Ascending aorta (tissue), 2 donors: ENCODE measurements around the gene ZNF354C. TPM values are rescaled to one million over a fixed set of nuclear protein-coding genes. Genes with fewer than 3 reads are reported as not detected.
"Not testable (repeated sequence)": the region's sequence is repeated elsewhere in the genome, so short reads cannot be mapped to it uniquely, and the experiment has no call there.

Experiments
- DNase-seq, 2 donors: peaks; one replicate each; pipeline ENCODE4 v3.0.0-alpha.2; 2019; ENCODE audit warnings: low spot score in 2 of 2
- H3K27ac ChIP-seq, 2 donors: fragments of 200-600 bp; sonication (generic); one replicate each; pipeline ENCODE4 v1.5.1; 2016 to 2017; ENCODE audit warnings: mild to moderate bottlenecking in 1 of 2
- H3K27me3 ChIP-seq: fragments of 200-600 bp; sonication (generic); one replicate; pipeline ENCODE4 v1.5.1; 2017
- H3K36me3 ChIP-seq, 2 donors: fragments of 200-600 bp; sonication (generic); one replicate each; pipeline ENCODE4 v1.5.1; 2016
- H3K4me1 ChIP-seq, 2 donors: fragments of 200-600 bp; sonication (generic); one replicate each; pipeline ENCODE4 v1.5.1; 2016 to 2017; ENCODE audit warnings: mild to moderate bottlenecking in 1 of 2
- H3K4me3 ChIP-seq, 2 donors: fragments of 200-600 bp; sonication (generic); one replicate each; pipeline ENCODE4 v1.5.1; 2016 to 2017; ENCODE audit warnings: mild to moderate bottlenecking in 1 of 2
- H3K9me3 ChIP-seq, 2 donors: fragments of 200-600 bp; sonication (generic); one replicate each; pipeline ENCODE4 v1.5.1; 2016
- intact Hi-C: fragments of 100-400 bp; cut with DNase I; formaldehyde crosslinking; loops from one replicate; pipeline ENCODE4 v1.15.1; 2023
- total RNA-seq: library from RNA; depleted of rRNA; stranded (reverse); fragments of >200 nt; gene quantifications from one replicate; pipeline ENCODE4 v1.1.0, GENCODE V29; 2016
- TF ChIP-seq, protein P1 (sequence below), 3 experiments: fragments of 200-600 bp in 2 of 3; fragments of 450-650 bp in 1 of 3; sonication (generic) in 2 of 3; IDR thresholded peaks; one replicate each; pipeline ENCODE4 v1.5.1; 2016 to 2019; ENCODE audit warnings: antibody characterized with exemption in 3 of 3, mild to moderate bottlenecking in 1 of 3, moderate library complexity in 1 of 3

ZNF354C gene
- total RNA-seq, 1 donor from 2014 or later: 3.0 TPM

DNA sequence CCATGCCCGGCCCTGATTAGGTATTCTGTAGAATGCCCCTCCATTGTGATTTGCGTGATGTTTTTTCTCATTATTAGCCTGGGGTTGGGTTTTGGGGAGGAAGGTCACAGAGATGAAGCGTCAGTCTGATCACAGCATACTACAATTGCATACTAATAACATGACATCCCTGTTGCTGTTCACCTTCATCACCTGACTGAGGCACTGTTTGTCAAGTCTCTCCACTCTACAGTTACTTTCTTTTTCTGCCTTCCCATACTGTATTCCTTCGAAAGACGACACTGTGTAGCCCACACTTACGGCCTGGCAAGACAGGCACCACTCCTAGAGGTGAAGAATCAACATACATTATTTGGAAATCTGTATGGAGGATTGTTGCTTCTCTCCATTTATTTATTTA is 5.5 kb downstream of the ZNF354C start:
- intact Hi-C loops: loop anchor here (10.0 kb wide), 1 partner anchor 121 kb away; the partner anchor contains the start of gene ZNF454
- Histone ChIP-seq H3K4me1 (peaks cover 0 to 3% of the 10 kb centered on the region in 2 donors), H3K36me3 (peaks cover 37 to 78% of the 10 kb centered on the region in 2 donors), H3K4me3 (no peak overlapping the region), H3K27me3 (no peaks in the 10 kb centered on the region), H3K27ac (no peak overlapping the region), H3K9me3 (peaks cover 36 to 64% of the 10 kb centered on the region in 2 donors)
- no peak for DNase-seq
- TF ChIP-seq, protein P1, sequence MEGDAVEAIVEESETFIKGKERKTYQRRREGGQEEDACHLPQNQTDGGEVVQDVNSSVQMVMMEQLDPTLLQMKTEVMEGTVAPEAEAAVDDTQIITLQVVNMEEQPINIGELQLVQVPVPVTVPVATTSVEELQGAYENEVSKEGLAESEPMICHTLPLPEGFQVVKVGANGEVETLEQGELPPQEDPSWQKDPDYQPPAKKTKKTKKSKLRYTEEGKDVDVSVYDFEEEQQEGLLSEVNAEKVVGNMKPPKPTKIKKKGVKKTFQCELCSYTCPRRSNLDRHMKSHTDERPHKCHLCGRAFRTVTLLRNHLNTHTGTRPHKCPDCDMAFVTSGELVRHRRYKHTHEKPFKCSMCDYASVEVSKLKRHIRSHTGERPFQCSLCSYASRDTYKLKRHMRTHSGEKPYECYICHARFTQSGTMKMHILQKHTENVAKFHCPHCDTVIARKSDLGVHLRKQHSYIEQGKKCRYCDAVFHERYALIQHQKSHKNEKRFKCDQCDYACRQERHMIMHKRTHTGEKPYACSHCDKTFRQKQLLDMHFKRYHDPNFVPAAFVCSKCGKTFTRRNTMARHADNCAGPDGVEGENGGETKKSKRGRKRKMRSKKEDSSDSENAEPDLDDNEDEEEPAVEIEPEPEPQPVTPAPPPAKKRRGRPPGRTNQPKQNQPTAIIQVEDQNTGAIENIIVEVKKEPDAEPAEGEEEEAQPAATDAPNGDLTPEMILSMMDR (IDR thresholded peaks at IDR 0.05): no peak

DNA sequence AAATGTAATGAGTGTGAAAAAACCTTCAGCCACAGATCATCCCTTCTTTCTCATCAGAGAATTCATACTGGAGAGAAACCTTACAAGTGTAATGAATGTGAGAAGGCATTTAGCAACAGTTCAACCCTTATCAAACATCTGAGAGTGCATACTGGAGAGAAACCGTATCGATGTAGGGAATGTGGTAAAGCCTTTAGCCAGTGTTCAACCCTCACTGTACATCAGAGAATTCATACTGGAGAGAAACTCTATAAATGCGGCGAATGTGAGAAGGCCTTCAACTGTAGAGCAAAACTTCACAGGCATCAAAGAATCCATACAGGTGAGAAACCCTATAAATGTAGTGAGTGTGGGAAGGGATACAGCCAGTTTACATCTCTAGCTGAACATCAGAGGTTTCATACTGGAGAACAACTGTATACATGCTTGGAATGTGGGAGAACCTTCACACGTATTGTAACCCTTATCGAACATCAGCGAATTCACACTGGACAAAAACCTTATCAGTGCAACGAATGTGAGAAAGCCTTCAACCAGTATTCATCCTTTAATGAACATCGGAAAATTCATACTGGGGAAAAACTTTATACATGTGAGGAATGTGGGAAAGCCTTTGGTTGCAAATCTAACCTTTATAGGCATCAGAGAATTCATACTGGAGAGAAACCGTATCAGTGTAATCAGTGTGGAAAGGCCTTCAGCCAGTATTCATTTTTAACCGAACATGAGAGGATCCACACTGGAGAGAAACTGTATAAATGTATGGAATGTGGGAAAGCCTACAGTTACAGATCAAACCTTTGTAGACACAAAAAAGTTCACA is 19.2 kb downstream of the ZNF354C start:
- Histone ChIP-seq H3K4me3 (no peak overlapping the region), H3K36me3 (peaks cover 52 to 83% of the 10 kb centered on the region in 2 donors), H3K4me1 (no peaks in the 10 kb centered on the region), H3K27ac (no peak overlapping the region), H3K9me3 (peaks cover 93 to 100% of the 10 kb centered on the region in 2 donors), H3K27me3 (no peaks in the 10 kb centered on the region)
- TF ChIP-seq, protein P1 (IDR thresholded peaks at IDR 0.05): no peak
- DNase-seq: no peak
- intact Hi-C loops: no loop called here

DNA sequence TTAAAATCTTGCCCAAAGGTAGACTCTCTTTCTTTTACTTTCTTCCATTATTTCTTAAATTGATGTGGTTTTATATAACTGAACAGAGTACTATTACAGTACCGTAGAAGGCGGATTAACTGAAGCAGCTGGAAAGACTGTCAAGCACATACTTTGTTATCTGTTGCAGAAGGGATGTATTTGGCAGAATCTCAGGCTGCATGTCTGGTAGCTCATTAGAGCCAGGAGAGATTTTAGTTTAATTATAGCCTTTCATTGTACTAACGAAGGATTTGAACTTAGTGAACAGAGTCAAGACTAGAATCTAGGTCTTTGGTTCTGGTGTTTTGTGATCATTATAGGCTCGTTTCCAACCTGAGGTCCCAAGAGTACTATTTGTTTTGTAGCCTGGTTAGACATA is 20.6 kb downstream of the ZNF354C start:
- H3K36me3 ChIP-seq: peaks cover 44 to 69% of the 10 kb centered on the region in 2 donors
- intact Hi-C loops: no loop called here
- TF ChIP-seq, protein P1 (IDR thresholded peaks at IDR 0.05): no peak
- no peak overlapping the region for H3K27ac ChIP-seq
- H3K9me3 ChIP-seq: peaks cover 90 to 100% of the 10 kb centered on the region in 2 donors
- peak overlapping the region in 1 of 2 donors; percentile 28 for H3K4me3 ChIP-seq
- H3K4me1 ChIP-seq: no peaks in the 10 kb centered on the region
- DNase-seq: no peak
- no peaks in the 10 kb centered on the region for H3K27me3 ChIP-seq

DNA sequence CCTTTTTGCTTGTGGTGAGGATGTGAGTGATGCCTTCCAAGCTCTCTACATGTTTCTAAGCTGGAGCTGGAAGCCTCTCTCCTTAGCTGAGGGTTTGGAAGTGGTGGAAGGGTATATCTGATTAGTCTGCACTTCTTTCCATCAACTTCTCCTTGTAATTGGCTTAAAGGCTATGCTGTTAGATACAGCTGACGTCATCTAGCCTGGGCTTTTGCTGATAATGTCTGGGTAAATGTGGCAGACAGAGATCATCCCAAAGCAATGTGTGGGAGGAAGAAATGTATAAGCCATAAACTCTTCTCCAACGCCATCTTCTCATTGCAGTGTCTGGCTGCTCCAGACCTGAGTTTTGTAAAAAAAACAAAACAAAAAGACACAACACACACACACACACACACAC is 29.3 kb downstream of the ZNF354C start:
- Histone ChIP-seq H3K4me3 (no peak overlapping the region), H3K9me3 (peaks cover 78 to 99% of the 10 kb centered on the region in 2 donors), H3K27ac (no peak overlapping the region), H3K27me3 (no peaks in the 10 kb centered on the region), H3K4me1 (no peaks in the 10 kb centered on the region), H3K36me3 (peaks cover 0 to 3% of the 10 kb centered on the region in 2 donors)
- intact Hi-C loops: no loop called here
- TF ChIP-seq, protein P1 (IDR thresholded peaks at IDR 0.05): no peak
- DNase-seq: no peak

DNA sequence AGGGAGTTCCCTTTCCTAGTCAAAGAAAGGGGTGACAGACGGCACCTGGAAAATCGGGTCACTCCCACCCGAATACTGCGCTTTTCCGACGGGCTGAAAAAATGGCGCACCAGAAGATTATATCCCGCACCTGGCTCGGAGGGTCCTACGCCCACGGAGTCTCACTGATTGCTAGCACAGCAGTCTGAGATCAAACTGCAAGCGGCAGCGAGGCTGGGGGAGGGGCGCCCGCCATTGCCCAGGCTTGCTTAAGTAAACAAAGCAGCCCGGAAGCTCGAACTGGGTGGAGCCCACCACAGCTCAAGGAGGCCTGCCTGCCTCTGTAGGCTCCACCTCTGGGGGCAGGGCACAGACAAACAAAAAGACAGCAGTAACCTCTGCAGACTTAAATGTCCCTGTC is 41.1 kb downstream of the ZNF354C start:
- H3K27ac ChIP-seq, intact Hi-C loops, H3K4me1 ChIP-seq, H3K27me3 ChIP-seq, H3K36me3 ChIP-seq, H3K4me3 ChIP-seq, DNase-seq: not testable (repeated sequence)
- peaks cover 24 to 58% of the 10 kb centered on the region in 2 donors for H3K9me3 ChIP-seq

DNA sequence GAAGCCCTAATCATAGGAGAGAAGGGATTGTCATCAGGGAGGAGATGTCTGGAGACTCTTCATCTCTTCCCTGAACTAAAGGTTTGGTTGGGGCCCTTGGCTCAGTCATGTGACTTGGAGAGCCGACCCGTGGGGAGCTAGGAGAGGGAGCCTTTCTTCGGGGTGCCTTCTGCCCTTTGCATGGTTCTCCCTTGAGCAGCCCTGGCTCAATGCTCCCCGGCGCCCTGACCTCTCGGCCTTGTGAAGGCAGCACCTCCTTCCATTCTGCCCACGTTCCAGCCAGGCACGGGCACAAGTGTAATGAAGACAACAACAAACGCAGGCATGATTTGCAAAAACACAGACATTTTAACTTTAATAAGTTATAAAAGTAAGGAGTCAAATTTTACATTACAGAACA is 50.4 kb downstream of the ZNF354C start:
- H3K9me3 ChIP-seq: peaks cover 56 to 84% of the 10 kb centered on the region in 2 donors
- H3K36me3 ChIP-seq: peaks cover 0 to 14% of the 10 kb centered on the region in 2 donors
- H3K4me3 ChIP-seq: no peak overlapping the region
- H3K4me1 ChIP-seq: no peaks in the 10 kb centered on the region
- H3K27me3 ChIP-seq: no peaks in the 10 kb centered on the region
- no peak overlapping the region for H3K27ac ChIP-seq
- intact Hi-C loops: no loop called here
- no peak for DNase-seq
- TF ChIP-seq, protein P1 (IDR thresholded peaks at IDR 0.05): no peak
